Fibroblast of skin of back (primary cell): ENCODE measurements around the gene TLR2. TPM values are rescaled to one million over a fixed set of nuclear protein-coding genes. Genes with fewer than 3 reads are reported as not detected.

Experiments used
- DNase-seq: peaks from one replicate; pipeline ENCODE4 v3.0.0-alpha.2; 2013
- polyA plus RNA-seq, 2 experiments: library from polyadenylated mRNA; unstranded; fragments of 120-200 nt; gene quantifications; one replicate each; pipeline ENCODE4 v1.2.1, GENCODE V29; 2013; ENCODE audit not compliant: insufficient read length in 2 of 2

TLR2 gene
- polyA plus RNA-seq (2013, experiment 1 of 2; ENCODE audit: insufficient read length): 0.06 TPM
- polyA plus RNA-seq (2013, experiment 2 of 2; ENCODE audit: insufficient read length): 0.13 TPM

GRCh38 chr4:153684182-153684970, at the start of gene TLR2:
TSS of gene TLR2 (plus strand) at chr4:153684280. CDS start at chr4:153702908, 18,628 bp downstream.
- DNase-seq: peak; percentile 4

GRCh38 chr4:153634738-153635353, 49.2 kb upstream of the TLR2 start:
- DNase-seq: peak; percentile 34

- no peak for DNase-seq
Measured at GRCh38 chr4:153635846-153636245, 48.2 kb upstream of the TLR2 start.

GRCh38 chr4:153637201-153637600, 46.9 kb upstream of the TLR2 start:
- no peak for DNase-seq

- DNase-seq: no peak
Measured at GRCh38 chr4:153638011-153638410, 46.1 kb upstream of the TLR2 start.

- no peak for DNase-seq
Measured at GRCh38 chr4:153638999-153639398, 45.1 kb upstream of the TLR2 start.

- no peak for DNase-seq
Measured at GRCh38 chr4:153639833-153640802, 44.0 kb upstream of the TLR2 start.

GRCh38 chr4:153641532-153641931, 42.5 kb upstream of the TLR2 start:
- DNase-seq: no peak

GRCh38 chr4:153643406-153644383, 40.4 kb upstream of the TLR2 start:
- peak; percentile 61 for DNase-seq

GRCh38 chr4:153645183-153645582, 38.9 kb upstream of the TLR2 start:
- DNase-seq: no peak

GRCh38 chr4:153646261-153646660, 37.8 kb upstream of the TLR2 start:
- DNase-seq: no peak

GRCh38 chr4:153646978-153647377, 37.1 kb upstream of the TLR2 start:
- no peak for DNase-seq

GRCh38 chr4:153647975-153648374, 36.1 kb upstream of the TLR2 start:
- no peak for DNase-seq

GRCh38 chr4:153649572-153649991, 34.5 kb upstream of the TLR2 start:
- DNase-seq: peak; percentile 16

- no peak for DNase-seq
Measured at GRCh38 chr4:153651116-153651515, 33.0 kb upstream of the TLR2 start.

GRCh38 chr4:153651587-153651986, 32.5 kb upstream of the TLR2 start:
- DNase-seq: peak; percentile 8

- DNase-seq: no peak
Measured at GRCh38 chr4:153652051-153652784, 31.9 kb upstream of the TLR2 start.

GRCh38 chr4:153655002-153655541, 29.0 kb upstream of the TLR2 start:
- no peak for DNase-seq

GRCh38 chr4:153655928-153656327, 28.2 kb upstream of the TLR2 start:
- DNase-seq: no peak

GRCh38 chr4:153661215-153661822, 22.8 kb upstream of the TLR2 start:
- no peak for DNase-seq
